ENCODE results near the gene SAMD8. TPM values are rescaled to one million over a fixed set of nuclear protein-coding genes. Genes with fewer than 3 reads are reported as not detected.

Gene SAMD8
- polyA plus RNA-seq, 2 donors, result 8.1 to 9.7 TPM

DNA sequence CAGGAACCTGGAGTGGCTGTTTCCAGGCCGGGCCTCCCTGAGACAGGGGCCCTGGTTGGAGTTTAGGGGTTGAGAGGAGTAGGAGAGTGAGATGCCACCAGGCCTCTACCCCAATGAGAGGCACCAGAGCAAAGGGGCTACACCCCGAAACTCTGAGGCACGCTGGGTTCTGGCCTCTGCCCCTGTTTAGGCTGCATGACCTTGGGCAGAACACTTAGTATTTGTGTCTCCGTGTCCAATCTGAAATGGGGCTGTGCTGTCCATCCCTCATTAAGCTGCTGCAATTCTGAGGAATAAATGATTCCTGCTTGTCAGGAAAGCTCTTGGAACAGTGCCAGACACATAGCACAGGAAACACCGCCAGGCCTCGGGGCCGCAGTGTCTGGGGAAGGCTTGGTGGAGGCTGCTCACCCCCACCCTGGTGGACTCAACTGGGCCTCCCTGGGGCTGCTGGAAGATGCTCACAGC, 40.5 kb upstream of the SAMD8 start:
- no peaks in the 10 kb centered on the region for H3K9me3 ChIP-seq (ENCODE audit: control insufficient read depth in 2 of 2, insufficient read depth in 1 of 2, low read depth in 1 of 2, low read length in 1 of 2)
- H3K27me3 ChIP-seq (ENCODE audit: control insufficient read depth in 1 of 2, insufficient read depth in 2 of 2, low read length in 2 of 2), result no peaks in the 10 kb centered on the region
- no peaks in the 10 kb centered on the region for H3K36me3 ChIP-seq (ENCODE audit: control insufficient read depth in 2 of 2, insufficient read depth in 2 of 2, low read length in 1 of 2)
- no peak overlapping the region for H3K27ac ChIP-seq (ENCODE audit: low read depth in 2 of 2, low read length in 1 of 2)
- no peaks in the 10 kb centered on the region for H3K4me1 ChIP-seq (ENCODE audit: control insufficient read depth in 2 of 2, insufficient read depth in 2 of 2, low read length in 1 of 2)
- WGBS, 2 donors, result 59 to 69% methylated on average over 7 of the region's 7 CpGs
- no peak overlapping the region for H3K4me3 ChIP-seq (ENCODE audit: low read depth in 1 of 2, low read length in 2 of 2)

GRCh38 chr10:75071756-75072155, 39.7 kb upstream of the SAMD8 start:
- H3K9me3 ChIP-seq (ENCODE audit: control insufficient read depth in 2 of 2, insufficient read depth in 1 of 2, low read depth in 1 of 2, low read length in 1 of 2), result no peaks in the 10 kb centered on the region
- 93 to 94% methylated on average over 14 of the region's 14 CpGs for WGBS, 2 donors
- H3K36me3 ChIP-seq (ENCODE audit: control insufficient read depth in 2 of 2, insufficient read depth in 2 of 2, low read length in 1 of 2), result no peaks in the 10 kb centered on the region
- H3K27me3 ChIP-seq (ENCODE audit: control insufficient read depth in 1 of 2, insufficient read depth in 2 of 2, low read length in 2 of 2), result no peaks in the 10 kb centered on the region
- no peak overlapping the region for H3K27ac ChIP-seq (ENCODE audit: low read depth in 2 of 2, low read length in 1 of 2)
- no peak overlapping the region for H3K4me3 ChIP-seq (ENCODE audit: low read depth in 1 of 2, low read length in 2 of 2)
- H3K4me1 ChIP-seq (ENCODE audit: control insufficient read depth in 2 of 2, insufficient read depth in 2 of 2, low read length in 1 of 2), result no peaks in the 10 kb centered on the region

GRCh38 chr10:75072727-75073126, 38.7 kb upstream of the SAMD8 start:
- Histone ChIP-seq H3K9me3 (ENCODE audit: control insufficient read depth in 2 of 2, insufficient read depth in 1 of 2, low read depth in 1 of 2, low read length in 1 of 2) (no peaks in the 10 kb centered on the region), H3K27me3 (ENCODE audit: control insufficient read depth in 1 of 2, insufficient read depth in 2 of 2, low read length in 2 of 2) (no peaks in the 10 kb centered on the region), H3K36me3 (ENCODE audit: control insufficient read depth in 2 of 2, insufficient read depth in 2 of 2, low read length in 1 of 2) (no peaks in the 10 kb centered on the region), H3K4me3 (ENCODE audit: low read depth in 1 of 2, low read length in 2 of 2) (no peak overlapping the region), H3K4me1 (ENCODE audit: control insufficient read depth in 2 of 2, insufficient read depth in 2 of 2, low read length in 1 of 2) (no peaks in the 10 kb centered on the region), H3K27ac (ENCODE audit: low read depth in 2 of 2, low read length in 1 of 2) (no peak overlapping the region)
- WGBS, 2 donors, result 88 to 91% methylated on average over 14 of the region's 14 CpGs

DNA sequence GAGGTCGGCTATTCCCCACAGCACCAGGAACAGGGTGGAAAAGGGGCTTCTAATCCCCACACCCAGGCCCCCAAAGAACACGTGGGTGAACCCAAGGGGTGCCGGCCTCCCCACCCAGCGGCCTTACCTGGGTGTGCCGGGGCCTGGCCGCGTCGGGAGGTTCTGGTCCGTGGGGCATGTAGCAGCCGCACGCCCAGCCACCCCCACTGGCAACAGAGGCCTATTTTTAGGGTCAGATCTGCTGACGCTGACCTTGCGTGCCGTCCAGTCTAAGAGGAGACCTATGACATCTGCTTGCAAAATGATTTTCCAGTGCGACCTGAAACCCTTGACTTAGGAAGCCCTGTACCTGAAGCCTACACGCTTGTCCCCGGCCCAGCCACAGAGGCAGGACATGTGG, 38.0 kb upstream of the SAMD8 start:
- no peak overlapping the region for H3K27ac ChIP-seq (ENCODE audit: low read depth in 2 of 2, low read length in 1 of 2)
- no peaks in the 10 kb centered on the region for H3K4me1 ChIP-seq (ENCODE audit: control insufficient read depth in 2 of 2, insufficient read depth in 2 of 2, low read length in 1 of 2)
- no peak overlapping the region for H3K4me3 ChIP-seq (ENCODE audit: low read depth in 1 of 2, low read length in 2 of 2)
- H3K27me3 ChIP-seq (ENCODE audit: control insufficient read depth in 1 of 2, insufficient read depth in 2 of 2, low read length in 2 of 2), result no peaks in the 10 kb centered on the region
- 96 to 97% methylated on average over 17 of the region's 17 CpGs for WGBS, 2 donors
- H3K36me3 ChIP-seq (ENCODE audit: control insufficient read depth in 2 of 2, insufficient read depth in 2 of 2, low read length in 1 of 2), result no peaks in the 10 kb centered on the region
- no peaks in the 10 kb centered on the region for H3K9me3 ChIP-seq (ENCODE audit: control insufficient read depth in 2 of 2, insufficient read depth in 1 of 2, low read depth in 1 of 2, low read length in 1 of 2)

DNA sequence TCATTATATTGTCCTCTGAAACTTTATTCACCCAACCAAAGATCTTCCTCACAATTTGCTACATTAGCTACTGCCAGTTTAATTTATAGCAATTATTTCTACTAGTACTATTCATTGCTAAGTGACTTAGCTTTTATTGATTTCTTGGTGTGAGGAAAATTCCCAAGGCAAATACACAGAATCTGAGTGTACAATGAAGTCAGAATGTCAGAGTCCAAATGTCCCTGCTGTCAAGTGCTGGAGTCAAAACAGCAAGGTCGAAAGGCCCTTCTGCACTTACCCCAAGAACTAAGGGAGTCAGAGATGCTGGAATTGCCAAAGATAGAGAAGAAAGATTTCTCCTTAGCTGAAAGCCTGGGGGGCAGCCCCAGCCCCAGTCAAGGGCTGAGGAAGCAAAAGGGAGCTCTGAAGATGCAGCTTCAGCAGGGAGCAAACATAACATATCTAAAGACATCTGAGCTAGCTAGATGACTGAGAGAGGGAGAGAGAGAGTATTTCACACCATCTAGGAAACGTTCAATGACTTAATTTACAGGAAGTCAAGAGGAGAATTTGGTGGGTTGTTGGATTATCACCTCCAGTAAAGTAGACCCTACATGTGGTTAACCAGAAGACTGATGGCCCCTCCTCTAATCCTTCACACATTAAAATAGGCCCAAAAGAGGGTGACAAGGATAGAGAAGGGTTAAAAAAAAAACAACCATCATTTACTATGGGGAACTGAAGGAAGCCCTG, 36.6 kb upstream of the SAMD8 start:
- H3K27me3 ChIP-seq (ENCODE audit: control insufficient read depth in 1 of 2, insufficient read depth in 2 of 2, low read length in 2 of 2), result no peaks in the 10 kb centered on the region
- 46 to 61% methylated on average over 2 of the region's 2 CpGs for WGBS, 2 donors
- H3K4me3 ChIP-seq (ENCODE audit: low read depth in 1 of 2, low read length in 2 of 2), result no peak overlapping the region
- H3K4me1 ChIP-seq (ENCODE audit: control insufficient read depth in 2 of 2, insufficient read depth in 2 of 2, low read length in 1 of 2), result no peaks in the 10 kb centered on the region
- H3K9me3 ChIP-seq (ENCODE audit: control insufficient read depth in 2 of 2, insufficient read depth in 1 of 2, low read depth in 1 of 2, low read length in 1 of 2), result no peaks in the 10 kb centered on the region
- H3K27ac ChIP-seq (ENCODE audit: low read depth in 2 of 2, low read length in 1 of 2), result no peak overlapping the region
- no peaks in the 10 kb centered on the region for H3K36me3 ChIP-seq (ENCODE audit: control insufficient read depth in 2 of 2, insufficient read depth in 2 of 2, low read length in 1 of 2)

DNA sequence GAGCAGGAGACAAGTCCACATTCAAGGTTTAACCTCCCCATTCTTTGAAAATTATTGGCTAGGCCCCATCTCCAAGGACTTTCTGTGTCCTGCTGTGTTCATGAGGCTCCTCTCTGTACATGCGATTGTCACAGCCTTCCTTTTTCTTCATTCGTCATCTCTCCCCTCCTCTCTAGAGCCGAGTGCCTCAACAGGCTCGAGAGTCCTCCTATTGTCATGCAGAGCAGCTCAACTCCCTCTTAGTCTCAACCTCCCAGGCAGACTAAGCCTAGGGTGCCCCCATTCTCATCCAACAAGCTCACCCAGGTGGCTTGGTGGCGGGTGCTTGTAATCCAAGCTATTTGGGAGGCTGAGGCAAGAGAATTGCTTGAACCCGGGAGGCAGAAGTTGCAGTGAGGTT, 35.1 kb upstream of the SAMD8 start:
- Histone ChIP-seq H3K27ac (ENCODE audit: low read depth in 2 of 2, low read length in 1 of 2) (no peak overlapping the region), H3K4me1 (ENCODE audit: control insufficient read depth in 2 of 2, insufficient read depth in 2 of 2, low read length in 1 of 2) (no peaks in the 10 kb centered on the region), H3K4me3 (ENCODE audit: low read depth in 1 of 2, low read length in 2 of 2) (no peak overlapping the region), H3K27me3 (ENCODE audit: control insufficient read depth in 1 of 2, insufficient read depth in 2 of 2, low read length in 2 of 2) (no peaks in the 10 kb centered on the region), H3K36me3 (ENCODE audit: control insufficient read depth in 2 of 2, insufficient read depth in 2 of 2, low read length in 1 of 2) (no peaks in the 10 kb centered on the region), H3K9me3 (ENCODE audit: control insufficient read depth in 2 of 2, insufficient read depth in 1 of 2, low read depth in 1 of 2, low read length in 1 of 2) (peaks cover 0 to under 1% of the 10 kb centered on the region in 2 donors)
- 91 to 93% methylated on average over 6 of the region's 6 CpGs for WGBS, 2 donors

GRCh38 chr10:75079436-75080083, 31.9 kb upstream of the SAMD8 start:
- H3K9me3 ChIP-seq (ENCODE audit: control insufficient read depth in 2 of 2, insufficient read depth in 1 of 2, low read depth in 1 of 2, low read length in 1 of 2), result peaks cover 0 to 3% of the 10 kb centered on the region in 2 donors
- no peaks in the 10 kb centered on the region for H3K27me3 ChIP-seq (ENCODE audit: control insufficient read depth in 1 of 2, insufficient read depth in 2 of 2, low read length in 2 of 2)
- H3K27ac ChIP-seq (ENCODE audit: low read depth in 2 of 2, low read length in 1 of 2), result no peak overlapping the region
- no peaks in the 10 kb centered on the region for H3K36me3 ChIP-seq (ENCODE audit: control insufficient read depth in 2 of 2, insufficient read depth in 2 of 2, low read length in 1 of 2)
- no peak overlapping the region for H3K4me3 ChIP-seq (ENCODE audit: low read depth in 1 of 2, low read length in 2 of 2)
- 74 to 78% methylated on average over 9 of the region's 9 CpGs for WGBS, 2 donors
- H3K4me1 ChIP-seq (ENCODE audit: control insufficient read depth in 2 of 2, insufficient read depth in 2 of 2, low read length in 1 of 2), result no peaks in the 10 kb centered on the region

GRCh38 chr10:75080554-75080953, 30.9 kb upstream of the SAMD8 start:
- H3K4me3 ChIP-seq (ENCODE audit: low read depth in 1 of 2, low read length in 2 of 2), result no peak overlapping the region
- no peaks in the 10 kb centered on the region for H3K4me1 ChIP-seq (ENCODE audit: control insufficient read depth in 2 of 2, insufficient read depth in 2 of 2, low read length in 1 of 2)
- H3K9me3 ChIP-seq (ENCODE audit: control insufficient read depth in 2 of 2, insufficient read depth in 1 of 2, low read depth in 1 of 2, low read length in 1 of 2), result peaks cover 0 to 3% of the 10 kb centered on the region in 2 donors
- no peaks in the 10 kb centered on the region for H3K36me3 ChIP-seq (ENCODE audit: control insufficient read depth in 2 of 2, insufficient read depth in 2 of 2, low read length in 1 of 2)
- 91 to 96% methylated on average over 4 of the region's 4 CpGs for WGBS, 2 donors
- H3K27ac ChIP-seq (ENCODE audit: low read depth in 2 of 2, low read length in 1 of 2), result no peak overlapping the region
- H3K27me3 ChIP-seq (ENCODE audit: control insufficient read depth in 1 of 2, insufficient read depth in 2 of 2, low read length in 2 of 2), result no peaks in the 10 kb centered on the region

DNA sequence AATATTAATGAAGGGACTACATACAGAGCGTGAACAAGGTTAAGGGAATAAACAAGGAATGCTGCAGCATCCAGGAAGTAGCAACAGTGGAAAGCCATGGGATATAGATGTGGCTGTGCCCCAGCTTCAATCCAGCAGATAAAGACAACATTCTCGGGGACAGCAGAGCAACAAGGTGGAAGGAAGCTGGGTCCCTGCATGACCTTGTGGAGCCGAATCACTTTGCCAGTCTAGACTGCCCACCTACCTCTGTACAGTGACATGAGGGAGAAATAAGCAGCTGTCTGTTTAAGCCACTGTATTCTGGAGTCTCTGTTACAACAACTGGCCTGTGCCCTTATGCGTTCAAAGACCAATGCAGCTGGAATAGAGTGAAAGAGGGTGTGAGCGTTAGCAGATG, 30.1 kb upstream of the SAMD8 start:
- Histone ChIP-seq H3K4me1 (ENCODE audit: control insufficient read depth in 2 of 2, insufficient read depth in 2 of 2, low read length in 1 of 2) (no peaks in the 10 kb centered on the region), H3K4me3 (ENCODE audit: low read depth in 1 of 2, low read length in 2 of 2) (no peak overlapping the region), H3K9me3 (ENCODE audit: control insufficient read depth in 2 of 2, insufficient read depth in 1 of 2, low read depth in 1 of 2, low read length in 1 of 2) (peaks cover 0 to 3% of the 10 kb centered on the region in 2 donors), H3K27ac (ENCODE audit: low read depth in 2 of 2, low read length in 1 of 2) (no peak overlapping the region), H3K36me3 (ENCODE audit: control insufficient read depth in 2 of 2, insufficient read depth in 2 of 2, low read length in 1 of 2) (no peaks in the 10 kb centered on the region), H3K27me3 (ENCODE audit: control insufficient read depth in 1 of 2, insufficient read depth in 2 of 2, low read length in 2 of 2) (no peaks in the 10 kb centered on the region)
- 94 to 97% methylated on average over 5 of the region's 5 CpGs for WGBS, 2 donors
